ENCODE results near the gene CDH12. TPM values are rescaled to one million over a fixed set of nuclear protein-coding genes. Genes with fewer than 3 reads are reported as not detected.

Gene CDH12
- 0.01 and 0.03 TPM in 2 replicates for polyA plus RNA-seq (2013)

GRCh38 chr5:22852807-22853660, at the start of gene CDH12:
CDH12 (minus strand) TSS chr5:22853344.
- no peak within 1 kb of the TSS for H2BK120ac ChIP-seq (ENCODE audit: insufficient read depth, low read length, poor library complexity)
- H4K8ac ChIP-seq (ENCODE audit: low read depth, low read length), result no peak within 1 kb of the TSS
- no peak within 1 kb of the TSS for H3K4ac ChIP-seq (ENCODE audit: low read depth, low read length)
- no peaks in the 10 kb centered on the region for H3K79me2 ChIP-seq (ENCODE audit: control insufficient read depth, insufficient read depth, low read length, poor library complexity)
- DNase-seq, result no peak
- H3K9me3 ChIP-seq (ENCODE audit: insufficient read depth, low read depth, low read length), result no peaks in the 10 kb centered on the region
- H2AFZ ChIP-seq (ENCODE audit: insufficient read depth, low read length, poor library complexity), result peak within 1 kb of the TSS; percentile 71
- H4K91ac ChIP-seq (ENCODE audit: low read depth, low read length), result no peak within 1 kb of the TSS
- H3K27me3 ChIP-seq (ENCODE audit: insufficient read depth, low read length), result no peaks in the 10 kb centered on the region
- no peak within 1 kb of the TSS for H2AK5ac ChIP-seq (ENCODE audit: low read length)
- H2BK5ac ChIP-seq (ENCODE audit: low read depth, low read length, poor library complexity), result no peak within 1 kb of the TSS
- no peak within 1 kb of the TSS for H3K9ac ChIP-seq (ENCODE audit: low read length)
- no peaks in the 10 kb centered on the region for H3K79me1 ChIP-seq (ENCODE audit: low read length)
- peak within 1 kb of the TSS; percentile 46 for H3K4me3 ChIP-seq (ENCODE audit: low read depth, low read length)
- H3K23ac ChIP-seq (ENCODE audit: low read length), result no peak within 1 kb of the TSS
- no peaks in the 10 kb centered on the region for H3K36me3 ChIP-seq (ENCODE audit: control insufficient read depth in 1 of 2, insufficient read depth in 2 of 2, low read length in 2 of 2)
- no CpG with 5 or more reads among the region's 31 CpGs for WGBS (ENCODE audit: extremely low coverage, insufficient coverage, insufficient read length)
- no peak within 1 kb of the TSS for H3K27ac ChIP-seq (ENCODE audit: low read depth, low read length)
- peaks cover 2 to 4% of the 10 kb centered on the region in 2 experiments for H3K4me1 ChIP-seq (ENCODE audit: control insufficient read depth in 1 of 2, insufficient read depth in 2 of 2, low read length in 2 of 2)
- H4K12ac ChIP-seq (ENCODE audit: low read depth, low read length), result no peak within 1 kb of the TSS
- H3K18ac ChIP-seq (ENCODE audit: low read length), result no peak within 1 kb of the TSS
- H2BK12ac ChIP-seq (ENCODE audit: low read length), result no peak within 1 kb of the TSS
- no peak within 1 kb of the TSS for H3K14ac ChIP-seq (ENCODE audit: low read length)
- H3K4me2 ChIP-seq (ENCODE audit: low read length), result peak within 1 kb of the TSS; percentile 99

- no peaks in the 10 kb centered on the region for H3K4me1 ChIP-seq (ENCODE audit: control insufficient read depth in 1 of 2, insufficient read depth in 2 of 2, low read length in 2 of 2)
- H4K91ac ChIP-seq (ENCODE audit: low read depth, low read length), result no peak overlapping the region
- H3K18ac ChIP-seq (ENCODE audit: low read length), result no peak overlapping the region
- H2AFZ ChIP-seq (ENCODE audit: insufficient read depth, low read length, poor library complexity), result no peak overlapping the region
- no peak overlapping the region for H3K4ac ChIP-seq (ENCODE audit: low read depth, low read length)
- H2BK5ac ChIP-seq (ENCODE audit: low read depth, low read length, poor library complexity), result no peak overlapping the region
- peaks cover 4% of the 10 kb centered on the region for H3K9me3 ChIP-seq (ENCODE audit: insufficient read depth, low read depth, low read length)
- no peak overlapping the region for H4K8ac ChIP-seq (ENCODE audit: low read depth, low read length)
- H3K9ac ChIP-seq (ENCODE audit: low read length), result peak overlapping the region; percentile 13
- no peak overlapping the region for H2BK12ac ChIP-seq (ENCODE audit: low read length)
- no peaks in the 10 kb centered on the region for H3K79me2 ChIP-seq (ENCODE audit: control insufficient read depth, insufficient read depth, low read length, poor library complexity)
- H3K36me3 ChIP-seq (ENCODE audit: control insufficient read depth in 1 of 2, insufficient read depth in 2 of 2, low read length in 2 of 2), result no peaks in the 10 kb centered on the region
- H3K27ac ChIP-seq (ENCODE audit: low read depth, low read length), result no peak overlapping the region
- no peak overlapping the region for H2AK5ac ChIP-seq (ENCODE audit: low read length)
- no peak overlapping the region for H3K4me2 ChIP-seq (ENCODE audit: low read length)
- H3K23ac ChIP-seq (ENCODE audit: low read length), result no peak overlapping the region
- H3K4me3 ChIP-seq (ENCODE audit: low read depth, low read length), result no peak overlapping the region
- no peak overlapping the region for H2BK120ac ChIP-seq (ENCODE audit: insufficient read depth, low read length, poor library complexity)
- DNase-seq, result no peak
- H3K79me1 ChIP-seq (ENCODE audit: low read length), result no peaks in the 10 kb centered on the region
- no peaks in the 10 kb centered on the region for H3K27me3 ChIP-seq (ENCODE audit: insufficient read depth, low read length)
- no peak overlapping the region for H4K12ac ChIP-seq (ENCODE audit: low read depth, low read length)
- no peak overlapping the region for H3K14ac ChIP-seq (ENCODE audit: low read length)
- WGBS (ENCODE audit: extremely low coverage, insufficient coverage, insufficient read length), result no CpG with 5 or more reads among the region's 5 CpGs
Observed at GRCh38 chr5:22901885-22902284, 48.7 kb upstream of the CDH12 start.

DNA sequence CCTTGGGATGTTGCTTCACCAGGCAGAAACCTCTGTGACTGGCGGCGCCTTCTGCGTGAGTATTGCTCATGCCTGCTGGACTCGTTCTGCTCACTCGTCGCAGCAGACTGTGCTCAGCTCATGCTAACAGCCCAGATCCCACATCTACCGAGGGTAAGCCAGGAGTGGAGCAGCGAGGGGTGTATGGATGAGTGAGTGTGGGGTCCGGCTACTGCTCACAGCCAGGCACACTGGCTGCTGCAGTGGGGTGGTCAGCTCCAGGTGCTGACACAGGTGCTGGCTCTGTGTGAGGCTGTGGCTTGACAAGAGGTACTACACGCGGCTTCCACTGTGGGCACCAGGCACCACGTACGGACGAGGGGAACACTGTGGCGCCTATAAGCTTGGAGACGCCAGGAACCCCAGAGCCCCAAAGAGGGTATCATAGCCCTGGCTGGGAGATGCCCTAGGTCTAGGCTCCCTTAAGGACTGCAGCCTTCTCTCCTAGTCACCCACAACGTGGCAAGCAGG, 47.7 kb upstream of the CDH12 start:
- WGBS (ENCODE audit: extremely low coverage, insufficient coverage, insufficient read length), result no CpG with 5 or more reads among the region's 17 CpGs
- Histone ChIP-seq H3K18ac (ENCODE audit: low read length) (no peak overlapping the region), H2BK5ac (ENCODE audit: low read depth, low read length, poor library complexity) (no peak overlapping the region), H4K12ac (ENCODE audit: low read depth, low read length) (no peak overlapping the region), H3K4me3 (ENCODE audit: low read depth, low read length) (peak overlapping the region; percentile 62), H4K8ac (ENCODE audit: low read depth, low read length) (no peak overlapping the region), H3K36me3 (ENCODE audit: control insufficient read depth in 1 of 2, insufficient read depth in 2 of 2, low read length in 2 of 2) (no peaks in the 10 kb centered on the region), H3K14ac (ENCODE audit: low read length) (no peak overlapping the region), H3K4me1 (ENCODE audit: control insufficient read depth in 1 of 2, insufficient read depth in 2 of 2, low read length in 2 of 2) (no peaks in the 10 kb centered on the region), H3K27me3 (ENCODE audit: insufficient read depth, low read length) (no peaks in the 10 kb centered on the region), H3K23ac (ENCODE audit: low read length) (no peak overlapping the region), H2BK120ac (ENCODE audit: insufficient read depth, low read length, poor library complexity) (no peak overlapping the region), H3K79me2 (ENCODE audit: control insufficient read depth, insufficient read depth, low read length, poor library complexity) (no peaks in the 10 kb centered on the region), H2AK5ac (ENCODE audit: low read length) (no peak overlapping the region), H2BK12ac (ENCODE audit: low read length) (no peak overlapping the region), H3K4me2 (ENCODE audit: low read length) (no peak overlapping the region), H3K79me1 (ENCODE audit: low read length) (no peaks in the 10 kb centered on the region), H3K4ac (ENCODE audit: low read depth, low read length) (no peak overlapping the region), H3K9ac (ENCODE audit: low read length) (no peak overlapping the region), H2AFZ (ENCODE audit: insufficient read depth, low read length, poor library complexity) (no peak overlapping the region), H4K91ac (ENCODE audit: low read depth, low read length) (no peak overlapping the region), H3K27ac (ENCODE audit: low read depth, low read length) (no peak overlapping the region), H3K9me3 (ENCODE audit: insufficient read depth, low read depth, low read length) (peaks cover 4% of the 10 kb centered on the region)
- no peak for DNase-seq

- Histone ChIP-seq H3K4me1 (ENCODE audit: control insufficient read depth in 1 of 2, insufficient read depth in 2 of 2, low read length in 2 of 2) (no peaks in the 10 kb centered on the region), H2AK5ac (ENCODE audit: low read length) (no peak overlapping the region), H2AFZ (ENCODE audit: insufficient read depth, low read length, poor library complexity) (no peak overlapping the region), H4K12ac (ENCODE audit: low read depth, low read length) (no peak overlapping the region), H3K9me3 (ENCODE audit: insufficient read depth, low read depth, low read length) (peaks cover 4% of the 10 kb centered on the region), H3K4me3 (ENCODE audit: low read depth, low read length) (no peak overlapping the region), H3K36me3 (ENCODE audit: control insufficient read depth in 1 of 2, insufficient read depth in 2 of 2, low read length in 2 of 2) (no peaks in the 10 kb centered on the region), H4K8ac (ENCODE audit: low read depth, low read length) (no peak overlapping the region), H3K27ac (ENCODE audit: low read depth, low read length) (no peak overlapping the region), H2BK5ac (ENCODE audit: low read depth, low read length, poor library complexity) (no peak overlapping the region), H3K23ac (ENCODE audit: low read length) (no peak overlapping the region), H3K9ac (ENCODE audit: low read length) (no peak overlapping the region), H2BK12ac (ENCODE audit: low read length) (no peak overlapping the region), H3K14ac (ENCODE audit: low read length) (no peak overlapping the region), H2BK120ac (ENCODE audit: insufficient read depth, low read length, poor library complexity) (no peak overlapping the region), H3K79me1 (ENCODE audit: low read length) (no peaks in the 10 kb centered on the region), H3K4me2 (ENCODE audit: low read length) (no peak overlapping the region), H3K27me3 (ENCODE audit: insufficient read depth, low read length) (no peaks in the 10 kb centered on the region), H4K91ac (ENCODE audit: low read depth, low read length) (no peak overlapping the region), H3K4ac (ENCODE audit: low read depth, low read length) (no peak overlapping the region), H3K79me2 (ENCODE audit: control insufficient read depth, insufficient read depth, low read length, poor library complexity) (no peaks in the 10 kb centered on the region), H3K18ac (ENCODE audit: low read length) (no peak overlapping the region)
- no peak for DNase-seq
- no CpG with 5 or more reads among the region's 8 CpGs for whole genome bisulfite sequencing (ENCODE audit: extremely low coverage, insufficient coverage, insufficient read length)
Observed at GRCh38 chr5:22899341-22899740, 46.2 kb upstream of the CDH12 start.

Data from trophoblast cell (in vitro differentiated cells and primary cell).